CD4-positive, alpha-beta T cell treated with Interleukin-6 for 4 hours (primary cell): ENCODE measurements around the gene SEMA4D.

Experiments used
- DNase-seq: peaks from one replicate; pipeline ENCODE4 v3.0.0-alpha.2; 2020; ENCODE audit warnings: mixed read lengths

The SEMA4D gene

GRCh38 chr9:89427621-89428221 is 70.2 kb downstream of the SEMA4D start:
- DNase-seq, result peak; percentile 83

GRCh38 chr9:89426384-89426961 is 71.4 kb downstream of the SEMA4D start:
- DNase-seq, result no peak

GRCh38 chr9:89425921-89426383 is 72.0 kb downstream of the SEMA4D start:
- DNase-seq, result no peak

DNA sequence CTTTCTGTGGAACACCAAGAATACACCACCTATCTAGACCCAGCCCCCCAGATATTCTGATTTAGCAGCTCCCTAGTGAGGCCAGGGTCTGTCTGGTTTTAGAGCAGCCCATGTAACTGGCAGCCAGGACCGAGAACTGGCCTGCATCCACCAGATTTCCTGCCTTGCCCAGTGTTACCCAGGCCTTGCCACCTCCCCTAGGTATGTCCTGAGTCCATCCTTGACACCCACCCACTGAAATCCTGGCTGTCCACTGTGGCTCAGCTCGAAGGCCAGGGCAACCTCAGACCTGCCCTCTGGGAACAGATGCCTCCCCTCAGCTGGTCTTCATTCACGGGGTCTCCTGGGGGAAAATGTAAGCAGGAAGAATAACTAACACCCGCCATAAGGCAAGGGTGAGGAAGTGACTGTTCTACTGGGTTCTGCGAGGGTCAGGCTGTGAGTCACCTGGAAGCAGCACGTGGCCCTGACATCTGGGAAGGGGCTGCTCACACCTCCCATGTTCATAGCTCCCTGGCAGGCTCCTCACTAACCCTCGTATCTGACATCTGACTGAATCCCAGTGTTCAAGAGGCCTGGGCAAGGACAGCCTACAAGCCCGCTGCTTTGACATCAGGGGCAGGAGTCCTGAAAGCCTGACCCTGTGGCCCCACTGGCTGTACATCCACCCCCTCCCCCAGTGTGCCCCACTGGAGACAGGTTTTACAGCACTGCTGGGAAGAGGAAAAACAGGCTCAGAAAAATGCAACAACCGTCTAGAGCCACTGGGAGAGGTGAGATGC is 72.7 kb downstream of the SEMA4D start:
- peak; percentile 49 for DNase-seq

DNA sequence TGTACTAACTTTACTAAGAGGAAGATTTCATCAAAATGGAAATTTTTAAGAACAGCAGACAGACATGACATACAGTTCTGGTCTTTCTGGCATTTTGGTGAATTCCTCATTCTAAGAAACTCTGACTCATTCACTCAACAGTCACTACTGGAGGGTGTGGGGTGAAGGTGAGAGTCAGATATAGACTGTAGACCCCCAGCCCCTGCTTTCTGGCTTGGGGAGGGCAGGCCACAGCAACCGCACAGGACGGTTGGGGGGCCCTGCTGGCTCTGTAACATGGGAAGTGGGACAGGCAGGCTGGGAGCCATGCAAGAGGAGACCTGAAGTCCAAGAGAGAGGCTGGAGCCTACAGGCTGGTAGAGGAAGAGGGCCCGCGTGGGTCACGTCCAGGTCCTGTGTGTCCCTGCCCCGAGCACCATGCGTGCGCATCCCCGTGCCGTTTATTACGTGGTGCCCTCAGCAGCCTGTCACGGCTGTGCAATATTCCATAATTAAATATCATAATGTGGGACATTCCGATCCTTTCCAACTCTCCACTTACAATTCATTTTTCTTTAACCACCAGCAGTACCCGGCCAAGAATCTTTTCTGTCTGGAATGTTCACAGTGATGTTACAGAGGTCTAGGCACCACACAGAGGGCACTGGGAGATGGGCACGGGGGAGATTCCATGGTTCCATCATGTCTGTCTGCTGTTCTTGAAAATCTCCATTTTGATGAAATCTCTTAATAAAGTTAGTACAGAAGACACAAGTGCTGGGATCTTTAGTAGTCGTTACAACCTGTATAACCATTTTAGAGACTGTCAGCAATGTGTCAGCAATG is 75.5 kb downstream of the SEMA4D start:
- peak; percentile 41 for DNase-seq

DNA sequence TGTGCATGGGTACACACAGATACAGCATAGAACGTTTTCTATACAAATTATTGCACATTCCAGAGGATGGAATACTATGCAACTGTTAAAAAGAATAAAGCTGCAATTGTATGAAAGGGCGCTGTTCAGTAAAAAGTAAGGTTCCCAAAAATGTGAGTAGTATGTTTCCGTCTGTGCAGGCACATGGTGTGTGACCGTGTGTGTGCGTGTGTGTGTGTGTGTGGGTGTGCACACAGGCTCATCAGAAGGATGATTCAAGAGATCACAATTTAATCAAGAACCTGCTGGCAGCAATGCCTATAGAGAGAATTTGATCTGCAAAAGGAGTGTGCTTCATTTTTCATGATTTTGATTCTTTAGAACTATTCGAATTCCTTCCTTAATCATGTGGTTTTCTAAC is 76.3 kb downstream of the SEMA4D start:
- peak; percentile 49 for DNase-seq

DNA sequence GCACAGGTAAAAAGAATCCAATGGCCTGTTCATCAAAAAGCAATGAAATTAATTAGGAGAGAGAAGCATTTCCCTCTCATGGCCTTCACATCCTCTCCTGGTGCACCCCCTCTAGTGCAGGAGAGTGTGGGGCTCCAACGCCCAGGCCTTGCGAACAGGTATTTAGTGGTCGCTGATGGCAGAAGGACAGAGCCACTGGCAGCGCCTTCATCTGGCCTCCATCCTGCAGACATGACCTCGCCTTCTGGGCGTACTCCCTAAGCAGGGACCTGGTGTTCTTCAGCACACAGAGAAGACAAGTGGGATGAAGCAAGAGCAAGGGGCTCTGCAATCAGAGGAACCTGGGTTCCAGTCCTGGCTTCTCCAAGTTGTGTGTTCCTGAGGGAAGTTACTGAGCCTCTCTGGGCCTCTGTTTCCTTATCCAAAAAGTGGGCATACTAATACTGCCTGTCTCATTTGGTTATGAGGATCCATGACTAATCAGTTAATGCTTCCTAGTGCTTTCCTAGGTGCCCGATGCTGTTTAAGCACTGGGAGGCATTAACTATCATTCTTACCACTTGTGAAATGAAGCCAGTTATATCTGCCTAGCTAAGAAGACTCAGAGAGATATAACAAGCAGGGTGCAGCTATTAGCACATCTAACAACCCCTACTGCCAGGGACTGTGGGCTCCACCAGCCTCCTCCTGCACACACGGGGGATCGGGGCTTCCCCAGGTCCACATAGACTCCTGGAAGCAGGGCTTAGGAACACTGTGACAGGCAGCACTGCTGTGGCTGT is 77.3 kb downstream of the SEMA4D start:
- peak; percentile 19 for DNase-seq

- DNase-seq, result peak; percentile 52
These were observed 77.9 kb downstream of the SEMA4D start for GRCh38 chr9:89419978-89420394.

DNA sequence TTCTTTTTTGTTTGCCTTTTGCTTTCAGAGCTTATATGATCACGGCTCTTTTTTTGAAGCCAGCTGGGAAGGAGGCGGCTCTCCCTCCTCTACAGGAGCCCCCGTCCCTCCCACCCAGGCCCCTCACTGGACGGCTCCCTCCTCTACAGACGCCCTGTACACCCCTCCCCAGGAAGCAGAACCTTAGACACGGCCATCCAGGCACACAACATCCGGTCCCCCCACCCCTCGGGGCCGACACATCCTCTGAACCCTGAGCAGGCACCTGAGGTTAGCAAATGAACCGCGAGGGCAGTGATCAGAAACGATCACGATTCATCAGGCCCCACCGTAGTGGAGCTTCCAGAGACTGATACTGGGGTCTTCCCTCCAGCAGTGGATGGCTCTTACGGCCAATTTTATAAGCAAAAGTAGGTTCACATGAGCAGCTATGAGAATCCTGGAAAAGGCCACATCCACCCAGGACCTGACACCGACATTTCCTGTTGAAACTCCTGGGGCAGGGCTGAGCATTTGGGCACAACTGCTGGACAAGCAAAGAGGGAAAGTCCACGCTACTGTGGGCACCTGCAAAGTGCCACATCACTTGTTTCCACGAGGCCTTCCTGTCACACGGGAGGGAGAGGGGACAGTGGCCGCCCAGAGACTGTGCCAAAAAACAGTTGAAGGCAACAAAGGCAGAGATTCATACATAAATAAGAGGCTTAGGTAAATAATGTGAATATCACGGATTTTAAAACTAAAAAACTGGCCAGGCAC is 78.9 kb downstream of the SEMA4D start:
- peak; percentile 85 for DNase-seq

DNA sequence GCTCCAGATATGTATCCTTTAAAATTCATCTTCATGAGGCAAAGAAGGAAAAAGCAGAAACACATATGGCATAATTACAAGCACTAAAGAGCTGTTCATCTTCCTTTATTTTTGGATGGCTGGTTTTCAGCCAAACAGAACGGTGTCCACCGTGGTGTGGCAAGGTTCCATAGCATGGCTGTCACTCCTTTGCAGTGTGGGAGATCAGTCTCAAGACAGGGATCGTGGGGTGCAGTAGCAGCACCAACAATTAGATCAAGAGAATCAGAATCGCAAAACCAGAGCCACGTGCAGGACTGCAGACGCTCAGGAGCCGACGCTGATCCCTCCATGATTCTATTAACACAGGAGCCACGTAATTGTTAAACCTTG is 79.5 kb downstream of the SEMA4D start:
- no peak for DNase-seq

- DNase-seq, result peak; percentile 62
These were observed 80.0 kb downstream of the SEMA4D start for GRCh38 chr9:89417832-89418473.

DNA sequence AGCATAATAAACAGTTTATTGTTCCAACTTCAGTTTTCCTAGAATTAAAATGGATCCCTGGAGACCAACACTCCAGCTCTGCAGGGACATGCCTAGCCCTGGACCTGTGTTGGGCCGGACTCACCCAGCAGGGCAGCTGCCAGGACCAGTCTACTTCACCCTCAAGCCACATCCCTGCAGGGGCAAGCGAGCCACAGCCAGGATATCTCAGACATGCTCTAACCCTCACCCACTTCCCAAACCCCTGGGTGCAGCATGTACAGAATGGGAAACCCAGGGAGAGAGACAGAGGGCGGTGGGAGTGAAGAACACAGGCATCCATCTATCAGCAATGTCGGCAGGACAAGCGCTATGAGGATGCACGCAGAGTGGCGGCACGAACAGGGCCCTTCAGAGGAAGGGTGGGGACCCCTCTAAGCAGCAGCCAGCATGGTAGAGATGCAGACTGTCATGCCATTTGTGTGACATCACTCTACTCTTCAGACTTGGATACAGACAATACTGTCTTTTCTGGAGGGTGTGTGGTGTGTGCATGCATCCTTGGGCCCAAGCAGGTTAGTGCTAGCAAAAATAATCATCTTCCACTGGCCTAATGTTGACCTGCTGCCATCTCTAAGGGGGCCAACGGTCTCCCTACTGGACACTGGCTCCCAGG is 83.1 kb downstream of the SEMA4D start:
- DNase-seq, result no peak

DNA sequence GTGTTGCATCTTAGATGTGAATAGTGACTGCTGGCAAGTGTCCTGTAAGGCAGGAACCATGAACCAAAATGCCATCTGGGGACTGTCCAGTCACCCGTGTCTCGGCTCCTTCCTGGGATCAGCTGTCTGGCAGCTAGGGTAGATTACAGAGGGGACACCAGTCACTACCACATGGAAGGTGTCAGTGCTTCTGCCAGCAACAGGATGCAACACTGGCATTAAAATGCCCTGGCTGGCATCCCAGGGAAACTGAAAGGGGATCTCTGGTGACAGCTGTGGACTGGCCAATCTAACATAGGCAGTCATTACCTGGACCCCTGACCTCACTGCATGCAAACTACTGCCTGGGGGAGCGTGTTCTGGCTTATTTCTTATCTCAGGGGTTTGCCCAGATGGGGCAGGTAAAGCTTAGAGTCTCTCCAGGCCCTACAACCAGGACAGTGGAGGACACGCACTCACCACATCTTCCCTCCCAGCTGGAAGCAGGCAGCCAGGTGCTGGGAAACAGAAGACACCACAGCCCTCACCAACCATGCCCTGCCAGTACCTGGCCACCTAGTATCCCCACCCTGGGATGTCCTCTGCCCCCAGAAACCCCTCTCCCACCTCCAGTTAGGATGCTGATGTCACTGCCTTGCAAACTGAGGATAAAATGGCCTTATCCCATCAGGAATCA is 83.8 kb downstream of the SEMA4D start:
- DNase-seq, result no peak

DNA sequence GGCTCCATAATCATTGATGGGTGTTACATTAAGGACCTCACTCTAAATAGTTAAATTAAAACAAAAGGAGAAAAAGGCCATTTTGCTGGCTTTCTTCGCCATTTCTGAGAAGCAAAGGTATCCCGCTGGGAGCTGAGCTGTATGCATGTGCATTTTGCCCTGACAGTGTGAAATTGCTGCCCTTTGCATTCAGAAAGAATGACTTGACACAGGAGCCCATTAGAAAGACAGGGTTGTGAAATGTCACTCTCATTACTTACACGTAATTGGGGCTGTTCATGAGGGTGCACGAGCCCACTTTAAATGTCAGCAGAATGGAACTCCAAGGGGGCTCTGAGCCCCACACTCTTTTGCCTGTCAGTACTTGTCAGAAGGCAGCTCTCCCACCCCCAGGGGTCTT is 85.0 kb downstream of the SEMA4D start:
- no peak for DNase-seq

DNA sequence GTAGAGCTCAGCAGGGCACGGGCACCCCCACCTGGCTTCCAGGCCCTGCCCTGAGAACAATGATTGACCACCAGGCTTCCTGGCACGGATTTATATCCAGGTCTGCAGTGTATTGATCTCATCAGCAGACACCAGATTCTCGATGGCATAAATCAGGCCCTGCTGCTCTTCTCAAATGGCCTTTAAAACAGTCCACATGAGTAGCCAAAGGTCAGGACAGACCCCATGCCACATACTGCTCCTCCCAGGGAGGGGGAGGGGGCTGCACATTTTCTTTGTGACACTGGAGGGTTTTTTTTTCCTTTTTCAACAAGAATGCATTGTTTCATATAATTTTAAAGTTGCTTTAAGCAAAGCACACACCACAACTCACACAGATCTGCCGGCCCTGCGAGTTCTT is 85.4 kb downstream of the SEMA4D start:
- no peak for DNase-seq

GRCh38 chr9:89411759-89412158 is 86.2 kb downstream of the SEMA4D start:
- DNase-seq, result no peak

- peak; percentile 57 for DNase-seq
These were observed 87.1 kb downstream of the SEMA4D start for GRCh38 chr9:89410641-89411350.

- no peak for DNase-seq
These were observed 87.9 kb downstream of the SEMA4D start for GRCh38 chr9:89410022-89410421.

- DNase-seq, result no peak
These were observed 88.4 kb downstream of the SEMA4D start for GRCh38 chr9:89409466-89409865.
